ENCODE measurements around the gene ABCC11. TPM values are rescaled to one million over a fixed set of nuclear protein-coding genes. Genes with fewer than 3 reads are reported as not detected.

ABCC11 gene
- total RNA-seq, 4 donors from 2014 or later: 0.32 to 0.52 TPM; not detected in 2

DNA sequence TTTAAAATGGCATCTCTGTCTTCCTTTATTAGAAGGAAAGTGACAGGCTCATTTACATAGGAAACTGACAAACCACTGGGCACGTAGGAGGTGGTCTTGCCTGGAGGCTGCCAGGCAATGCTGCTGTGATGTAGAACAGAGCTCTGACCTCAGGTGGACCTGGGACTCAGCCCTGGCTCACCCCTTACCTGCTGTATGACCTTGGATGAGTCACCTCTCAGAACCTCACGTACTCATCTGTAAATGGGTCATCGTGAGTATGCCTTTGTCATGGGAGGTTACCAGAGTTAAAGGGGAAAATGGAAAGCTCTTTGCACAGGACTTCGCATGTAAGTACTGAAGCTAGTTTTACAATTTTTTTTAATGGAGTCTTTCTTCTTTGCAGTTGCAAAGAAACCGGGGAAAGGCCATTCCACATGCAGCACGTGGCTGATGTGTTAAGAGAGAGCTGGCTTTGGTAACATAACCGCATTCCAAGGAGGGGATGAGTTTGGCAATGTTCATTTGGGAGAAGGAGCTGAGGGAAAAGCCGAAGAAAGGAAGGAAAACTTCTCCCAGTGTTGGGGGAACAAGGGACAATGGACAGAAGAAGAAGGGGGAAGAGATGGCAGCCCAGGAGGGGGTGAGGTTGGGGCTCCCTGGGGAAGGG lies 40.6 kb downstream of the ABCC11 start:
- intact Hi-C loops (cut with DNase I; ENCODE audit: low total_unique reads): no loop called here
- no peak for DNase-seq (ENCODE audit: low spot score in 2 of 2)
- WGBS, 2 donors: 63% methylated on average over 8 of the region's 8 CpGs
- TF ChIP-seq CTCF (IDR thresholded peaks at IDR 0.05): no peak
- H3K4me3 ChIP-seq (ENCODE audit: low read depth, poor library complexity, severe bottlenecking): no peak overlapping the region

GRCh38 chr16:48204825-48205151 lies 42.6 kb downstream of the ABCC11 start:
- 86 to 90% methylated on average over 6 of the region's 6 CpGs for WGBS, 2 donors
- no peak overlapping the region for H3K4me3 ChIP-seq (ENCODE audit: low read depth, poor library complexity, severe bottlenecking)
- TF ChIP-seq POLR2A (IDR thresholded peaks at IDR 0.05) (no peak), CTCF (IDR thresholded peaks at IDR 0.05) (no peak)
- DNase-seq (ENCODE audit: low spot score in 2 of 2): no peak
- intact Hi-C loops (cut with DNase I; ENCODE audit: low total_unique reads): no loop called here

GRCh38 chr16:48203974-48204824 lies 43.1 kb downstream of the ABCC11 start:
- no peak overlapping the region for H3K4me3 ChIP-seq (ENCODE audit: low read depth, poor library complexity, severe bottlenecking)
- no peak for DNase-seq (ENCODE audit: low spot score in 2 of 2)
- WGBS, 2 donors: 87 to 89% methylated on average over 8 of the region's 8 CpGs
- no peak for TF ChIP-seq POLR2A (IDR thresholded peaks at IDR 0.05)
- intact Hi-C loops (cut with DNase I; ENCODE audit: low total_unique reads): no loop called here

- DNase-seq (ENCODE audit: low spot score in 2 of 2): no peak
- no peak overlapping the region for H3K4me3 ChIP-seq (ENCODE audit: low read depth, poor library complexity, severe bottlenecking)
- WGBS, 2 donors: 65 to 78% methylated on average over 6 of the region's 6 CpGs
- intact Hi-C loops (cut with DNase I; ENCODE audit: low total_unique reads): no loop called here
- TF ChIP-seq CTCF (IDR thresholded peaks at IDR 0.05) (no peak), POLR2A (IDR thresholded peaks at IDR 0.05) (no peak)
Measured at GRCh38 chr16:48201515-48202201, 45.7 kb downstream of the ABCC11 start.

DNA sequence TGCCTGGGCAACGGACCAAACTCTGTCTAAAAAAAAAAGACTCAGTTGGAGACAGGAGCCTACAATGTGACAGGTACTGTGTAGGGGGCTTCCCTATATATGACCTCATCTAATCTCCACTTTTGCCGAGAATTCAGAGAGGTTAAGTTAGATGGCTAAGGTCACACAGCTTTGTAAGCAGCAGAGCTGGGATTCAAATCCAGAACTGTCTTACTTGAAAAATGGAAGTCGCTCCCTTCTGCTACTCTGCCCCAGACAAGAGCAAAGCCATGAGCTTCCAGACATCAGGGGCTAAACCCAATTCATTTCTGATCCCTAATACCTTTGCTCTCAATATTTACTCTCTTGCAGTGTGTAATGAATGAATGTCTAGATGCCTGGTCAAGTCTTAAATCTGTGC lies 50.0 kb downstream of the ABCC11 start:
- DNase-seq (ENCODE audit: low spot score in 2 of 2): no peak
- TF ChIP-seq POLR2A (IDR thresholded peaks at IDR 0.05) (no peak), CTCF (IDR thresholded peaks at IDR 0.05) (no peak)
- H3K4me3 ChIP-seq (ENCODE audit: low read depth, poor library complexity, severe bottlenecking): no peak overlapping the region
- WGBS, 2 donors: 90 to 93% methylated on average over 3 of the region's 3 CpGs
- intact Hi-C loops (cut with DNase I; ENCODE audit: low total_unique reads): no loop called here

Measured in lower leg skin (tissue), 4 donors.